HEK293 (cell line): ENCODE results near the gene LRRC15.

Experiments
- CTCF ChIA-PET: fragments of 350-600 bp; formaldehyde crosslinking; extraction: SDS; loops from one replicate; lab custom pipeline; 2021; ENCODE audit warnings: antibody characterized with exemption; lab: Yijun Ruan, JAX
- POLR2A ChIA-PET: fragments of 300-600 bp; formaldehyde crosslinking; extraction: SDS; loops from one replicate; lab custom pipeline; 2020; ENCODE audit warnings: antibody characterized with exemption, inconsistent platforms; lab: Yijun Ruan, JAX
- H3K27ac ChIP-seq: fragments of 200-500 bp; sonication (Bioruptor generic); 2 replicates; pipeline ENCODE4 v1.5.1; 2014; ENCODE audit warnings: low read depth, low read length, control low read depth, inconsistent platforms; ENCODE audit errors: extremely low read depth
- H3K36me3 ChIP-seq, 2 experiments: fragments of 200-500 bp in 1 of 2; sonication (Bioruptor generic) in 1 of 2; 1 replicate in 1 of 2; 2 replicates in 1 of 2; pipeline ENCODE4 v1.5.1; 2014 to 2017; ENCODE audit warnings: inconsistent platforms in 2 of 2, low read length in 2 of 2; ENCODE audit not compliant: control insufficient read depth in 2 of 2, insufficient read depth in 1 of 2
- H3K4me1 ChIP-seq: fragments of 200-500 bp; sonication (Bioruptor generic); 2 replicates; pipeline ENCODE4 v1.5.1; 2014; ENCODE audit warnings: mild to moderate bottlenecking, low read length, inconsistent platforms; ENCODE audit not compliant: control insufficient read depth, insufficient read depth
- H3K4me3 ChIP-seq: 2 replicates; pipeline ENCODE4 v1.5.1; 2011; ENCODE audit warnings: low read depth, mild to moderate bottlenecking, control low read depth, low read length, moderate library complexity
- H3K9me3 ChIP-seq: fragments of 200-500 bp; sonication (Bioruptor generic); 2 replicates; pipeline ENCODE4 v1.5.1; 2014; ENCODE audit warnings: low read depth, low read length, inconsistent platforms; ENCODE audit not compliant: control insufficient read depth, insufficient read depth
- BCL11A ChIP-seq: fragments of 450-650 bp; formaldehyde crosslinking; IDR thresholded peaks from 2 replicates; pipeline ENCODE4 v1.5.1; 2016; ENCODE audit warnings: low read depth, missing biosample characterization, missing genetic modification characterization
- ELK4 ChIP-seq: IDR thresholded peaks from 2 replicates; pipeline ENCODE4 v1.6.1; 2011; ENCODE audit warnings: mild to moderate bottlenecking, low read depth, low read length, borderline replicate concordance
- KLF7 ChIP-seq: fragments of 450-650 bp; formaldehyde crosslinking; IDR thresholded peaks from 2 replicates; pipeline ENCODE4 v1.5.1; 2016; ENCODE audit warnings: missing biosample characterization, missing genetic modification characterization, borderline replicate concordance
- OSR2 ChIP-seq: fragments of 450-650 bp; formaldehyde crosslinking; IDR thresholded peaks from 2 replicates; pipeline ENCODE4 v1.5.1; 2016; ENCODE audit warnings: missing biosample characterization, missing genetic modification characterization
- SCRT2 ChIP-seq: fragments of 450-650 bp; formaldehyde crosslinking; IDR thresholded peaks from 2 replicates; pipeline ENCODE4 v1.5.1; 2016; ENCODE audit warnings: missing biosample characterization, missing genetic modification characterization
- TSHZ1 ChIP-seq: fragments of 450-650 bp; formaldehyde crosslinking; IDR thresholded peaks from 2 replicates; pipeline ENCODE4 v1.5.1; 2016; ENCODE audit warnings: missing biosample characterization, missing genetic modification characterization, borderline replicate concordance
- ZBTB20 ChIP-seq: fragments of 450-650 bp; formaldehyde crosslinking; IDR thresholded peaks from 2 replicates; pipeline ENCODE4 v1.5.1; 2016; ENCODE audit warnings: missing biosample characterization, missing genetic modification characterization
- ZBTB7A ChIP-seq: fragments of 450-650 bp; formaldehyde crosslinking; IDR thresholded peaks from 2 replicates; pipeline ENCODE4 v1.5.1; 2016; ENCODE audit warnings: low read depth, missing biosample characterization, missing genetic modification characterization
- ZNF280D ChIP-seq: fragments of 450-650 bp; formaldehyde crosslinking; IDR thresholded peaks from 2 replicates; pipeline ENCODE4 v1.5.1; 2016; ENCODE audit warnings: missing biosample characterization, missing genetic modification characterization
- ZNF311 ChIP-seq: fragments of 450-650 bp; formaldehyde crosslinking; IDR thresholded peaks from 2 replicates; pipeline ENCODE4 v1.5.1; 2017; ENCODE audit warnings: missing biosample characterization, missing genetic modification characterization, borderline replicate concordance
- ZNF37A ChIP-seq: fragments of 450-650 bp; IDR thresholded peaks from 2 replicates; pipeline ENCODE4 v1.5.1; 2018; ENCODE audit warnings: missing biosample characterization, missing genetic modification characterization
- ZNF548 ChIP-seq: fragments of 450-650 bp; formaldehyde crosslinking; IDR thresholded peaks from 2 replicates; pipeline ENCODE4 v1.5.1; 2016; ENCODE audit warnings: missing biosample characterization, missing genetic modification characterization
- ZNF549 ChIP-seq: fragments of 450-650 bp; IDR thresholded peaks from 2 replicates; pipeline ENCODE4 v1.5.1; 2018; ENCODE audit warnings: missing biosample characterization, missing genetic modification characterization, mild to moderate bottlenecking, inconsistent platforms, moderate library complexity
- ZNF600 ChIP-seq: fragments of 450-650 bp; formaldehyde crosslinking; IDR thresholded peaks from 2 replicates; pipeline ENCODE4 v1.5.1; 2016; ENCODE audit warnings: missing biosample characterization, missing genetic modification characterization
- ZNF623 ChIP-seq: fragments of 450-650 bp; formaldehyde crosslinking; IDR thresholded peaks from 2 replicates; pipeline ENCODE4 v1.5.1; 2016; ENCODE audit warnings: missing biosample characterization, missing genetic modification characterization
- ZNF624 ChIP-seq: fragments of 450-650 bp; formaldehyde crosslinking; IDR thresholded peaks from 2 replicates; pipeline ENCODE4 v1.5.1; 2017; ENCODE audit warnings: missing biosample characterization, missing genetic modification characterization
- ZNF777 ChIP-seq: fragments of 450-650 bp; formaldehyde crosslinking; IDR thresholded peaks from 2 replicates; pipeline ENCODE4 v1.5.1; 2017; ENCODE audit warnings: missing biosample characterization, missing genetic modification characterization, borderline replicate concordance

The LRRC15 gene

GRCh38 chr3:194390835-194391234 lies 21.3 kb upstream of the LRRC15 start:
- TF ChIP-seq ZNF311 (no peak), ZNF623 (tag by site-specific recombination) (no peak), ZNF549 (no peak), ZBTB20 (tag by site-specific recombination) (no peak), ZNF624 (no peak), BCL11A (tag by site-specific recombination) (no peak), ZNF280D (tag by site-specific recombination) (no peak), OSR2 (no peak)
- ChIA-PET POLR2A (no interaction called here), CTCF (interaction anchor here (0.6 to 1.3 kb wide), 3 partner anchors 17 to 47 kb away, joined by 3 to 4 read pairs (median 3); no protein-coding TSS in a partner anchor)
- Histone ChIP-seq H3K36me3 (no peaks in the 10 kb centered on the region), H3K4me1 (no peaks in the 10 kb centered on the region), H3K27ac (no peak overlapping the region), H3K4me3 (no peak overlapping the region), H3K9me3 (no peaks in the 10 kb centered on the region)

GRCh38 chr3:194389269-194389668 lies 19.7 kb upstream of the LRRC15 start:
- TF ChIP-seq ZNF600 (tag by site-specific recombination) (no peak), KLF7 (tag by site-specific recombination) (no peak), SCRT2 (tag by site-specific recombination) (no peak), ZNF37A (tag by site-specific recombination) (no peak), BCL11A (tag by site-specific recombination) (no peak), ZBTB7A (tag by site-specific recombination) (no peak)
- TF ChIP-seq, all 188 proteins: peak for 0
- Histone ChIP-seq H3K4me1 (no peaks in the 10 kb centered on the region), H3K27ac (no peak overlapping the region), H3K9me3 (no peaks in the 10 kb centered on the region), H3K36me3 (no peaks in the 10 kb centered on the region), H3K4me3 (no peak overlapping the region)
- ChIA-PET CTCF (no interaction called here), POLR2A (no interaction called here)

GRCh38 chr3:194387926-194388418 lies 18.4 kb upstream of the LRRC15 start:
- POLR2A ChIA-PET, result no interaction called here
- Histone ChIP-seq H3K36me3 (no peaks in the 10 kb centered on the region), H3K4me3 (no peak overlapping the region), H3K4me1 (no peaks in the 10 kb centered on the region), H3K27ac (no peak overlapping the region), H3K9me3 (no peaks in the 10 kb centered on the region)
- CTCF ChIA-PET, result interaction anchor here (0.6 kb wide), 1 partner anchor 19 kb away, joined by 5 read pairs; no protein-coding TSS in a partner anchor
- TF ChIP-seq TSHZ1 (no peak), ZNF777 (no peak), ELK4 (no peak), ZNF548 (tag by site-specific recombination) (no peak)
